Measurements from ENCODE around the gene AFG1L.
"Not testable (repeated sequence)": the region's sequence is repeated elsewhere in the genome, so short reads cannot be mapped to it uniquely, and the experiment has no call there.

AFG1L gene

DNA sequence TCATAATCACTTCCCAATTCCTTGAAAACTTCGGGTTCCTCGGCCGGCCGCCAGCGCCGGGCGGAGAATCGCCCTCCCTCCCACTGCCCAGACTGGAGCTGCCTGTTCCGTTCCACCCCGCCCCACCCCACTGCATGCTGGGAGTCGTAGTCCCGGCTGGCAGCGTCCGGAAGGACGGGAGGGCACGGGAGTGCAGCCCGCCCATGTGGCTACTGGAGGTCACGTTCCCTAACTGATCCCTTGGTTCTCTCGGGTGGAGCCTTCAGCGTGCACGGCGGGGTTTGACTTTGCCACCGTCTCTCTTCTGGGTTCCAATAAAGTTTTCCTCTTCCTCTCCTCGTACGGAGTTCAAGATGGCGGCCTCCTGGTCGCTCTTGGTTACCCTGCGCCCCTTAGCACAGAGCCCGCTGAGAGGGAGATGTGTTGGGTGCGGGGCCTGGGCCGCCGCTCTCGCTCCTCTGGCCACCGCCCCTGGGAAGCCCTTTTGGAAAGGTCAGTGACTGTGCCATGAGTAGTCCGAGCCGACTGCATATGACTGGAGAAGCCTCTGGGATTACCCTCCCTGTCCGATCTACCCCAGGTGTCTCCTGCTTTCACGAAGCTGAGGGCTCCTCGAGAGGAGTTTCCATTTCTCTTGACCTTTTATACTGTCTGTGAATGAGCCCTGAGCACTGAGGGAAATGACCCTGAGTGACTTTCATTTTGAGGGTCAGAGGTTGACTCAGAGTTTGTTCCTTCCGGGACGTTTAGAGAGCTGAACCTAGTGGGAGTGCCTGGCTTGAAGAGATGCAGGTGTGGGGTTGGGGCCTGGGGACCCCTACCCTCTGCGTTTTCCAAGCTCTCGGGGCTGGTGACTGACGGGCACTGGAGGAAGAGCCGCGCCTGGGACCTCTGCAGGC, at the start of gene AFG1L:
Gene AFG1L, plus strand, starts transcription at position 328 of the 899 bp plus-strand sequence. Its CDS starts 26 bp downstream, at position 354.
- in situ Hi-C loops (cut with MboI; ENCODE audit: low pct_unique_long_range_greater_than_20kb, low sequenced_read_pairs, unreplicated experiment) = no loop called here
- TF ChIP-seq, protein P1, sequence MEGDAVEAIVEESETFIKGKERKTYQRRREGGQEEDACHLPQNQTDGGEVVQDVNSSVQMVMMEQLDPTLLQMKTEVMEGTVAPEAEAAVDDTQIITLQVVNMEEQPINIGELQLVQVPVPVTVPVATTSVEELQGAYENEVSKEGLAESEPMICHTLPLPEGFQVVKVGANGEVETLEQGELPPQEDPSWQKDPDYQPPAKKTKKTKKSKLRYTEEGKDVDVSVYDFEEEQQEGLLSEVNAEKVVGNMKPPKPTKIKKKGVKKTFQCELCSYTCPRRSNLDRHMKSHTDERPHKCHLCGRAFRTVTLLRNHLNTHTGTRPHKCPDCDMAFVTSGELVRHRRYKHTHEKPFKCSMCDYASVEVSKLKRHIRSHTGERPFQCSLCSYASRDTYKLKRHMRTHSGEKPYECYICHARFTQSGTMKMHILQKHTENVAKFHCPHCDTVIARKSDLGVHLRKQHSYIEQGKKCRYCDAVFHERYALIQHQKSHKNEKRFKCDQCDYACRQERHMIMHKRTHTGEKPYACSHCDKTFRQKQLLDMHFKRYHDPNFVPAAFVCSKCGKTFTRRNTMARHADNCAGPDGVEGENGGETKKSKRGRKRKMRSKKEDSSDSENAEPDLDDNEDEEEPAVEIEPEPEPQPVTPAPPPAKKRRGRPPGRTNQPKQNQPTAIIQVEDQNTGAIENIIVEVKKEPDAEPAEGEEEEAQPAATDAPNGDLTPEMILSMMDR (IDR thresholded peaks at IDR 0.05; ENCODE audit: extremely low read depth, insufficient read depth, missing control alignments) = no peak
- peak; percentile 84 for DNase-seq (ENCODE audit: low spot score)

DNA sequence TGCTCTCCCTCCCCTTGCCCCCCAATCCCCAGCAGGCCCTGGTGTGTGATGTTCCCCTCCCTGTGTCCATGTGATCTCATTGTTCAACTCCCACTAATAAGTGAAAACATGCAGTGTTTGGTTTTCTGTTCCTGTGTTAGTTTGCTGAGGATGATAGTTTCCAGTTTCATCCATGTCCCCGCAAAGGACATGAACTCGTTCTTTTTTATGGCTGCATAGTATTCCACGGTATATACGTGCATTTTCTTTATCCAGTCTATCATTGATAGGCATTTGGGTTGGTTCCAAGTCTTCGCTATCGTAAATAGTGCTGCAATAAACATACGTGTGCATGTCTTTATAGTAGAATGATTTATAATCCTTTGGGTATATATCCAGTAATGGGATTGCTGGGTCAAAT, 49.8 kb upstream of the AFG1L start:
- in situ Hi-C loops (cut with MboI; ENCODE audit: low pct_unique_long_range_greater_than_20kb, low sequenced_read_pairs, unreplicated experiment); DNase-seq (ENCODE audit: low spot score): not testable (repeated sequence)

DNA sequence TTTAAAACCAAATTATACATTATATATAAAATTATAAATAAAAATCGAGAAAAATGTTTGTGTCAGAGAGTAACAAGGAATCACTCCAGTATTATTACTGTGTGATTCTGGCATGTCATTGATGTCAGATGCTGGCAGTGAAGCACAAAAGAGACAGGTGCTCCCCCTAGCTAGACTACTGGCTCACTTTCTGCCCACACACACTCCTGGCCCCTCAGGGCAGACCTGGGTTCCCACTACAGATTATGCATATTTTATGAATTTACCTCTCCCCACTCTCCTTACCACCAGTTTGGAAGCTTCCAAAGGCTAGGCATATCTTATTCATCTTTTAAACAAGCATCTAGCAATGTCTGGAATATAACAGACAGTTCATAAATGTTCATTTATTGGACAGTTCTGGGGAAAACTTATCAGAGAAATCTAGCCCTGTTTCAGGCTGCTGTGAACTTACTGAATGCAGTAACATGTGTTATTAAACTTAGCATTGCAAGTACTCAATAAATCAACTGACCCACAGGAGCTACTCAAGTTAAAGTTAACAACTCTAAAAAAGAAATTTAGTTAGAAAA, 46.8 kb upstream of the AFG1L start:
- TF ChIP-seq, protein P1 (IDR thresholded peaks at IDR 0.05; ENCODE audit: extremely low read depth, insufficient read depth, missing control alignments) = no peak
- in situ Hi-C loops (cut with MboI; ENCODE audit: low pct_unique_long_range_greater_than_20kb, low sequenced_read_pairs, unreplicated experiment) = no loop called here
- DNase-seq (ENCODE audit: low spot score) = no peak

DNA sequence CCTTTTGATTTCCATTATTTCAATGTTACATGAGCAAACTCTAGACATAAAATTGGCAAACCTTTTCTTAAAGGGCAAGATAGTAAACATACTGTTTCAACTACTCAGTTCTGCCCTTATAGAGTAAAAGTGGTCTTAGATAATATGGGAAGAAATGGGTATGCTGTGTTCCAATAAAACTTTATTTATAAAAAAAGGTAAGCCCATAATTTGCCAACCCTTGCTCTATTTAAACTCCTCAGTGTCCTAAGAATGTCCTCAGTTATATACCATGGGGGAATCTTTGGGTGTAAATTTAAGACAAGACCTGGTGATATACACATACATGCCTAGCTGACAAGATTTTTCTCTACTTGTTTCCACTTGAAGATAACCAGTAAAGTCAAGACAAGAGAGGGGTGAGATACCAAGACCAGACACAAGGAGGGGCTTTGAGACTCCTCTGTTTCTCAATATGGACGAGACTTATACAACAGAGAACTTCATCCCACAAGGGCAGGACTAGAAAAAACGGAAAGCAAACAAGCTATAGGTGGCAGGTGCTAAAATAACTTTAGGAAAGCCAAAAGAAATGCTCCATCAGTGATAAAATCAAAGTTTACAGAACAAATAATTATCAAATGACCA, 44.5 kb upstream of the AFG1L start:
- in situ Hi-C loops (cut with MboI; ENCODE audit: low pct_unique_long_range_greater_than_20kb, low sequenced_read_pairs, unreplicated experiment) = no loop called here
- DNase-seq (ENCODE audit: low spot score) = no peak
- TF ChIP-seq, protein P1 (IDR thresholded peaks at IDR 0.05; ENCODE audit: extremely low read depth, insufficient read depth, missing control alignments) = peak; percentile 26

DNA sequence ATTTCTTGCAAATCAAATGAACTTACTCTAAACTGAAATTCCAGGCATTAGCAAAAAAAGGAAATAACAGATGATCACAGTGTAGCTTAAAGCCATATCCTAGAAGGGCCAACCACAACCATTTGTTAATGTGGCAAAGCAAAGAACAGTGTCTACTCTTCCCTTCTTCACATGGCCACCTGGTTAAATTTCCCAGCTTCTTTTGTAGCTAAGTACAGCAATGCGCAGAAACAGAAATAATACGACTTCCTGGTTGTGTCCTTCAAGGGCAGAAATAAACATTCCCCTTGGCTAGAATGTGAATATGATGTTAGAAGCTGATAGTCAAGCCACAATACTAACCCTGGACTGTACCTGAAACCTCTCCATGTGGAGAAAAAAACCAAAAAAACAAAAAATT, 43.6 kb upstream of the AFG1L start:
- in situ Hi-C loops (cut with MboI; ENCODE audit: low pct_unique_long_range_greater_than_20kb, low sequenced_read_pairs, unreplicated experiment) = no loop called here
- TF ChIP-seq, protein P1 (IDR thresholded peaks at IDR 0.05; ENCODE audit: extremely low read depth, insufficient read depth, missing control alignments) = no peak
- no peak for DNase-seq (ENCODE audit: low spot score)

DNA sequence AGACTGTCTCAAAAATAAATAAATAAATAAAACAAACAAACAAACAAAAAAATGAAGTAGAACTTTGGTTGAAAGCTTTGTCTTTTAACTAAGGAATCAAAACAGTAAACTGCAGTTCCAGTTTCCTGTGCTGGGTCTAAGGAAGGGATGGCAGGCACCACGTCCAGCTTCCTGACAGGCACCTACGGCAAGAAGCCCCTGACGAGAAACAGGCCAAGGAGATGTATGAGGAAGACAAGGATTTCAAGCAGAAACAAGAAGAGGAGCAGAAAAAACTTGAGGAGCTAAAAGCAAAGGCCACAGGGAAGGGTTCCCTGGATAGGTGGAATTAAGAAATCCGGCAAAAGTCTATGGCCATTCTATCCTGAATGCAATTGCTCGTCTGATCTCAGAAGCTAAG, 42.8 kb upstream of the AFG1L start:
- in situ Hi-C loops (cut with MboI; ENCODE audit: low pct_unique_long_range_greater_than_20kb, low sequenced_read_pairs, unreplicated experiment) = no loop called here
- DNase-seq (ENCODE audit: low spot score) = no peak
- TF ChIP-seq, protein P1 (IDR thresholded peaks at IDR 0.05; ENCODE audit: extremely low read depth, insufficient read depth, missing control alignments) = no peak

DNA sequence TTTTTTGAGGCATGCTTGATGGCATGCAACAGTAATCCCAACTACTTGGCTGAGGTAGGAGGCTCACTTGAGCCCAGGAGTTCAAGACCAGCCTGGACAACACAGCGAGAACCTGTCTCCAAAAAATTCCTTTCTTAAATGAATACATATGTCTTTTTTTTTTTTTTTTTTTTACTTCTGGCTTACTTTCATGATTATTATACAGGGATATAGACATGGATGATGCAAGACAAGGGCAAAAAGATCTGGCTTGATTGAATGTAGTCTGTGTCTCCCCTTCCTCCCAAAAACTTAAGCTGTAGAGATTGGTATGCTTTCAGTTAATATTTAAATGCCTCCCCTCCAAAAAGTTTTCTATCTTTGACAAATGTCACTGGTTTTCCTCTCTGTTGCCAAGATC, 41.6 kb upstream of the AFG1L start:
- TF ChIP-seq, protein P1 (IDR thresholded peaks at IDR 0.05; ENCODE audit: extremely low read depth, insufficient read depth, missing control alignments) = no peak
- no peak for DNase-seq (ENCODE audit: low spot score)
- in situ Hi-C loops (cut with MboI; ENCODE audit: low pct_unique_long_range_greater_than_20kb, low sequenced_read_pairs, unreplicated experiment) = no loop called here

All from GM13977 (cell line).